Activated CD8-positive, alpha-beta T cell treated with anti-CD3 and anti-CD28 coated beads for 36 hours (primary cell): Measurements from ENCODE around the gene AFP. TPM values are rescaled to one million over a fixed set of nuclear protein-coding genes. Genes with fewer than 3 reads are reported as not detected.

Experiments
- ATAC-seq: fragments of 200-7000 bp; cut with Tn5 transposase; one replicate; pipeline ENCODE4 v1.10.0; 2021; ENCODE audit warnings: mild to moderate bottlenecking, moderate library complexity
- CTCF ChIA-PET: fragments of 350-600 bp; sonication (Branson Sonifier 250); formaldehyde crosslinking; loops from one replicate; lab custom pipeline; 2021; ENCODE audit warnings: antibody characterized with exemption; lab: Charles Lee
- POLR2A ChIA-PET: fragments of 350-600 bp; sonication (Branson Sonifier 250); formaldehyde crosslinking; loops from one replicate; lab custom pipeline; 2021; ENCODE audit warnings: antibody characterized with exemption; lab: Charles Lee
- DNase-seq: peaks from one replicate; pipeline ENCODE4 v3.0.0-alpha.2; 2020
- H3K27ac Mint-ChIP-seq: one replicate; pipeline ENCODE4 v1.8.0; 2021; ENCODE audit warnings: mild to moderate bottlenecking, mixed read lengths
- H3K27me3 Mint-ChIP-seq: one replicate; pipeline ENCODE4 v1.8.0; 2021; ENCODE audit warnings: mixed read lengths
- H3K36me3 Mint-ChIP-seq: one replicate; pipeline ENCODE4 v1.8.0; 2021; ENCODE audit warnings: low read depth, mixed read lengths
- H3K4me1 Mint-ChIP-seq: one replicate; pipeline ENCODE4 v1.8.0; 2021; ENCODE audit warnings: low read depth, mixed read lengths
- H3K4me3 Mint-ChIP-seq: one replicate; pipeline ENCODE4 v1.8.0; 2021; ENCODE audit warnings: mild to moderate bottlenecking, moderate library complexity, mixed read lengths
- H3K9me3 Mint-ChIP-seq: one replicate; pipeline ENCODE4 v1.8.0; 2021; ENCODE audit warnings: mixed read lengths
- intact Hi-C: fragments of 100-400 bp; cut with micrococcal nuclease; formaldehyde crosslinking; loops from one replicate; pipeline ENCODE4 v1.10.0; 2022
- total RNA-seq, 2 experiments: library from RNA; stranded (reverse); gene quantifications; one replicate each; pipeline ENCODE4 v1.2.3, GENCODE V29; 2021
- TF ChIP-seq, protein P1 (sequence below): fragments of 200-600 bp; IDR thresholded peaks from one replicate; pipeline ENCODE4 v1.8.0; 2022; ENCODE audit warnings: antibody characterized with exemption, mild to moderate bottlenecking

Gene AFP
- total RNA-seq, 2 experiments from 2014 or later = not detected

DNA sequence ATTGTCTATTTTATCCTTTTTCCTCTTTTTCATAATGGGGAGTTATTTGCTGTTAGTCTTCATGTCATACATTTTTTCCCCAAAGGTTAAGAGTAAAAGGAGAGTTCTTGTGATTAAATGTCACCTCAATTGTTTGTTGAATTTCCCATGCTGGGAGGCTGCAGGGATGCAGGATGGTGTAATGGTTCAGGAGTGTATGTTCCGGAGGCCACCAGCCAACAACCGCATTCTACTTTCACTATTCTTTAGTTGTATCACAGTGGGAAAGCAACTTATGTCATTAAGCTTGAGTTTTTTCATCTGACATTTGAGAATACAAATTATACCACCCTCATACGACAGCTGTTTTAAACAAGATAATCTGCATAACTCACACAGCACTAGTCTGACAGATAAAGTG lies 15.4 kb downstream of the AFP start:
- H3K27ac Mint-ChIP-seq = no peak overlapping the region

DNA sequence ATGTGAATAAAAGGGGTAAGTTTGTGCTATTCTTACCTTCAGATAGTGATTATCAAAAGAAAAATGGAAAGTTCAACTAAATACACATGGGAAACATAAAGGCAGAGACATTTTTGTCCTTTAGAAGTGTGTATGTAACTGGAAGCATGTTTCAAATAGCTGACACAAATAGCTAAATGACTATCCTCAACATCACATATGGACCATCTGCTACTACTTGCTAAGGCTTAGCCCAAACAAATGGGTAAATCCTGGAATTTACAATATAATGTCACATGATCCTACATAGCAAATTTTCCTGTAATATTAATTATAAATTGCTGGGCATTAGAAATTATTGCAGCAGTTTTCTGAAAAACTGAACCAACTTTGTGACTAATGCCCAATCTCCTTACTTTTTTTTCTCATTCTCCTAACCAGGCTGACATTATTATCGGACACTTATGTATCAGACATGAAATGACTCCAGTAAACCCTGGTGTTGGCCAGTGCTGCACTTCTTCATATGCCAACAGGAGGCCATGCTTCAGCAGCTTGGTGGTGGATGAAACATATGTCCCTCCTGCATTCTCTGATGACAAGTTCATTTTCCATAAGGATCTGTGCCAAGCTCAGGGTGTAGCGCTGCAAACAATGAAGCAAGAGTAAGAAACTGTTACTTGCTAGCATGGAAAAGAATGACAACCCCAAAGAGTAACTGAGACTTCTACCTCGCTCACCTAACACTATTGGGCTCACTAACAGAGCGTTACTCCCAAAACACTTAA lies 16.1 kb downstream of the AFP start:
- POLR2A ChIA-PET = no interaction called here
- Mint-ChIP-seq H3K9me3 (no peaks in the 10 kb centered on the region), H3K36me3 (no peaks in the 10 kb centered on the region), H3K4me3 (no peak overlapping the region), H3K27ac (no peak overlapping the region), H3K4me1 (no peaks in the 10 kb centered on the region), H3K27me3 (peaks cover 6% of the 10 kb centered on the region)
- DNase-seq (no peak), ATAC-seq (no peak)
- intact Hi-C loops = no loop called here
- TF ChIP-seq, protein P1, sequence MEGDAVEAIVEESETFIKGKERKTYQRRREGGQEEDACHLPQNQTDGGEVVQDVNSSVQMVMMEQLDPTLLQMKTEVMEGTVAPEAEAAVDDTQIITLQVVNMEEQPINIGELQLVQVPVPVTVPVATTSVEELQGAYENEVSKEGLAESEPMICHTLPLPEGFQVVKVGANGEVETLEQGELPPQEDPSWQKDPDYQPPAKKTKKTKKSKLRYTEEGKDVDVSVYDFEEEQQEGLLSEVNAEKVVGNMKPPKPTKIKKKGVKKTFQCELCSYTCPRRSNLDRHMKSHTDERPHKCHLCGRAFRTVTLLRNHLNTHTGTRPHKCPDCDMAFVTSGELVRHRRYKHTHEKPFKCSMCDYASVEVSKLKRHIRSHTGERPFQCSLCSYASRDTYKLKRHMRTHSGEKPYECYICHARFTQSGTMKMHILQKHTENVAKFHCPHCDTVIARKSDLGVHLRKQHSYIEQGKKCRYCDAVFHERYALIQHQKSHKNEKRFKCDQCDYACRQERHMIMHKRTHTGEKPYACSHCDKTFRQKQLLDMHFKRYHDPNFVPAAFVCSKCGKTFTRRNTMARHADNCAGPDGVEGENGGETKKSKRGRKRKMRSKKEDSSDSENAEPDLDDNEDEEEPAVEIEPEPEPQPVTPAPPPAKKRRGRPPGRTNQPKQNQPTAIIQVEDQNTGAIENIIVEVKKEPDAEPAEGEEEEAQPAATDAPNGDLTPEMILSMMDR = no peak
- CTCF ChIA-PET = no interaction called here

More for the DNA sequence above, 15.4 kb downstream of the AFP start:
- TF ChIP-seq, protein P1 = no peak
- peaks cover 6% of the 10 kb centered on the region for H3K27me3 Mint-ChIP-seq
- ChIA-PET CTCF (interaction anchor here (0.6 kb wide), 1 partner anchor 1368 kb away, joined by 3 read pairs; no protein-coding TSS in a partner anchor), POLR2A (no interaction called here)
- no peak for DNase-seq
- no peaks in the 10 kb centered on the region for H3K4me1 Mint-ChIP-seq
- no peak for ATAC-seq
- no peaks in the 10 kb centered on the region for H3K9me3 Mint-ChIP-seq
- H3K4me3 Mint-ChIP-seq = no peak overlapping the region
- no peaks in the 10 kb centered on the region for H3K36me3 Mint-ChIP-seq
- intact Hi-C loops = no loop called here

DNA sequence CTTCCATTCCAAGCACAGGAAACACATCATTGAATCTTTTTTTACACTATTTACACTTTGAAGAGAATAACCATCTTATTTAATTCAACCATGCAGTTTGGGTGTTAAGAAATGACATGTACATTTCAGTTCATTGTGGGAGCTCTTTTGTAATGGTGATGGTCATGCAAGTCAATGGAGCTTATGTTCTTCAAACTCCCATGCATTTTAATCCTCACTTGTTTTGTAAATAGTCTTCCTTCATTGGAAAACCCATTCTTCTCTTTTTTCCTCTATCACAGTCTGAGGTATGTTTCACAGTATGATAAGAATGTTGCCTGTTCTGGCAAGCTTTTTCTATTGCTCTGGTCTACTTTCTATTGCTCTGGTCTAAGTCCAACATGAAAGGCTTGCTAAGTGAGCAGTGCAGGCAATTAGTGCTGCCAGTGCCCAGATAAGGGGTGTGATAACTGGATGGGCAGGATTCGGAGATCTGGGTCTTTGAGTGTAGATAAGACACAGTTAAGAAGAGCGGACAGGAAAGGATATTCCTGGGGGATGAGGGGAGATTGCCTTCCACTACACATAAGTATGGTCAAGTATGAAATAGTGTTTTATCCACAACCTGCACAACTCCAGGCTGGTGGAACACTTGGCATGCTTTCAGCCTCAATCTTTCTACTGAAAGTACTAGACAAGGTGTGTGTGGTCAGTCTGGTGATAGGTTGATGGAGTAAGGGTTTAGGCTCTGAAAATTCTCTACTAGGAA lies 17.1 kb downstream of the AFP start:
- DNase-seq = no peak
- TF ChIP-seq, protein P1 = no peak
- ChIA-PET POLR2A (no interaction called here), CTCF (no interaction called here)
- H3K4me3 Mint-ChIP-seq = no peak overlapping the region
- H3K27me3 Mint-ChIP-seq = peaks cover 4% of the 10 kb centered on the region
- no peak overlapping the region for H3K27ac Mint-ChIP-seq
- H3K9me3 Mint-ChIP-seq = no peaks in the 10 kb centered on the region
- intact Hi-C loops = no loop called here
- no peaks in the 10 kb centered on the region for H3K4me1 Mint-ChIP-seq
- no peaks in the 10 kb centered on the region for H3K36me3 Mint-ChIP-seq
- no peak for ATAC-seq

DNA sequence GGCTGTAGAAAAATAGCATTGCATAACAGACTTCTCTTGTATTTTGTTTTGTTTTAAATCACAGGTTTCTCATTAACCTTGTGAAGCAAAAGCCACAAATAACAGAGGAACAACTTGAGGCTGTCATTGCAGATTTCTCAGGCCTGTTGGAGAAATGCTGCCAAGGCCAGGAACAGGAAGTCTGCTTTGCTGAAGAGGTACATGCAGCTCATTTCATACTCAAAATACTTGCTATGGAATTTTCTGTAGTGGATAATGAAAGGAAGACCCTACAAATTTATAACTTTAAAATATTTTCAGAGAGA lies 17.6 kb downstream of the AFP start:
- Mint-ChIP-seq H3K9me3 (no peaks in the 10 kb centered on the region), H3K27me3 (peaks cover 3% of the 10 kb centered on the region), H3K4me3 (no peak overlapping the region), H3K36me3 (no peaks in the 10 kb centered on the region), H3K27ac (no peak overlapping the region), H3K4me1 (no peaks in the 10 kb centered on the region)
- DNase-seq (no peak), ATAC-seq (no peak)
- ChIA-PET CTCF (interaction anchor here (1.0 kb wide), 1 partner anchor 7 kb away, joined by 3 read pairs; no protein-coding TSS in a partner anchor), POLR2A (no interaction called here)
- intact Hi-C loops = no loop called here
- TF ChIP-seq, protein P1 = no peak

DNA sequence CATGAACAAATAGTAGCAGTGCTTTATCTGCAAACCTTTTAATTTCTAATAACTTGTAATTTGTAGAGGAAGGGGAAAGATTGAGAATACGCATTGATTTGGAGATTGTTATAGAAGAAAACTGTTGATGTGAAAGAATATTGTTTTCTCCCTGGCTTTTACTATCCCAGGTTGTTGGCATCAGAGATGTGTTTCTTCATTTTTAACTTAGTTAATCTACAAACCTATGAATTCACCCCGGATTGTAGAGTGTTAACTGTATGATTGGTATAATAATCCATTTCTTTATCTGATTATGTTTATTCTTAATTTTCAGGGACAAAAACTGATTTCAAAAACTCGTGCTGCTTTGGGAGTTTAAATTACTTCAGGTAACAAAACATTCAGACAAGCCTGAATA lies 18.9 kb downstream of the AFP start:
- POLR2A ChIA-PET = no interaction called here

More for the DNA sequence above, 18.9 kb downstream of the AFP start:
- DNase-seq (no peak), ATAC-seq (no peak)
- intact Hi-C loops = no loop called here
- Mint-ChIP-seq H3K36me3 (no peaks in the 10 kb centered on the region), H3K27ac (no peak overlapping the region), H3K4me1 (no peaks in the 10 kb centered on the region), H3K4me3 (no peak overlapping the region), H3K9me3 (no peaks in the 10 kb centered on the region), H3K27me3 (peaks cover 3% of the 10 kb centered on the region)
- CTCF ChIA-PET = interaction anchor here (1.0 kb wide), 1 partner anchor 9 kb away, joined by 3 read pairs; no protein-coding TSS in a partner anchor
- TF ChIP-seq, protein P1 = no peak
